ENCODE data around the gene GMIP. TPM values are rescaled to one million over a fixed set of nuclear protein-coding genes. Genes with fewer than 3 reads are reported as not detected.

GMIP gene
- total RNA-seq, 2 donors from 2014 or later: 16.5 to 18.7 TPM

GRCh38 chr19:19635313-19635702, 8.1 kb downstream of the GMIP start:
- Mint-ChIP-seq H3K4me1 (no peaks in the 10 kb centered on the region), H3K27ac (no peak overlapping the region), H3K4me3 (no peak overlapping the region), H3K36me3 (ENCODE audit: low read depth) (peaks cover 41% of the 10 kb centered on the region), H3K9me3 (no peaks in the 10 kb centered on the region), H3K27me3 (ENCODE audit: insufficient read depth) (no peaks in the 10 kb centered on the region)
- no peak overlapping the region for H3K27ac ChIP-seq (ENCODE audit: low read depth, low read length)
- no peak for DNase-seq
- H3K36me3 ChIP-seq (ENCODE audit: control insufficient read depth, insufficient read depth, low read length): peaks cover 33% of the 10 kb centered on the region
- WGBS, 2 experiments (ENCODE audit: insufficient coverage in 1 of 2, insufficient read length in 1 of 2): 96 to 97% methylated on average over 6 to 14 of the region's 14 CpGs
- no peaks in the 10 kb centered on the region for H3K27me3 ChIP-seq (ENCODE audit: control insufficient read depth, insufficient read depth, low read length, poor library complexity, severe bottlenecking)
- no peak for TF ChIP-seq CTCF (conservative IDR thresholded peaks at IDR 0.05)
- H3K4me3 ChIP-seq (ENCODE audit: low read length): no peak overlapping the region
- no peaks in the 10 kb centered on the region for H3K4me1 ChIP-seq (ENCODE audit: control insufficient read depth, insufficient read depth, low read length)
- no peaks in the 10 kb centered on the region for H3K9me3 ChIP-seq (ENCODE audit: control insufficient read depth, low read length)
- H3K9ac ChIP-seq (ENCODE audit: extremely low read depth, low read length, poor library complexity, severe bottlenecking): no peak overlapping the region

- 92 to 97% methylated on average over 30 to 36 of the region's 36 CpGs for WGBS, 2 experiments (ENCODE audit: insufficient coverage in 1 of 2, insufficient read length in 1 of 2)
- peaks cover 42% of the 10 kb centered on the region for H3K36me3 Mint-ChIP-seq (ENCODE audit: low read depth)
- H3K27ac Mint-ChIP-seq: no peak overlapping the region
- no peak overlapping the region for H3K27ac ChIP-seq (ENCODE audit: low read depth, low read length)
- H3K27me3 ChIP-seq (ENCODE audit: control insufficient read depth, insufficient read depth, low read length, poor library complexity, severe bottlenecking): no peaks in the 10 kb centered on the region
- no peaks in the 10 kb centered on the region for H3K4me1 ChIP-seq (ENCODE audit: control insufficient read depth, insufficient read depth, low read length)
- peaks cover 36% of the 10 kb centered on the region for H3K36me3 ChIP-seq (ENCODE audit: control insufficient read depth, insufficient read depth, low read length)
- no peak for TF ChIP-seq CTCF (conservative IDR thresholded peaks at IDR 0.05)
- H3K4me3 ChIP-seq (ENCODE audit: low read length): no peak overlapping the region
- no peaks in the 10 kb centered on the region for H3K9me3 ChIP-seq (ENCODE audit: control insufficient read depth, low read length)
- no peaks in the 10 kb centered on the region for H3K4me1 Mint-ChIP-seq
- DNase-seq: no peak
- H3K27me3 Mint-ChIP-seq (ENCODE audit: insufficient read depth): no peaks in the 10 kb centered on the region
- no peaks in the 10 kb centered on the region for H3K9me3 Mint-ChIP-seq
- H3K4me3 Mint-ChIP-seq: no peak overlapping the region
- H3K9ac ChIP-seq (ENCODE audit: extremely low read depth, low read length, poor library complexity, severe bottlenecking): no peak overlapping the region
Measured at GRCh38 chr19:19634516-19635312, 8.7 kb downstream of the GMIP start.

- H3K36me3 Mint-ChIP-seq (ENCODE audit: low read depth): peaks cover 42% of the 10 kb centered on the region
- Histone ChIP-seq H3K4me1 (ENCODE audit: control insufficient read depth, insufficient read depth, low read length) (no peaks in the 10 kb centered on the region), H3K27ac (ENCODE audit: low read depth, low read length) (no peak overlapping the region), H3K9me3 (ENCODE audit: control insufficient read depth, low read length) (no peaks in the 10 kb centered on the region), H3K27me3 (ENCODE audit: control insufficient read depth, insufficient read depth, low read length, poor library complexity, severe bottlenecking) (no peaks in the 10 kb centered on the region), H3K36me3 (ENCODE audit: control insufficient read depth, insufficient read depth, low read length) (peaks cover 36% of the 10 kb centered on the region), H3K9ac (ENCODE audit: extremely low read depth, low read length, poor library complexity, severe bottlenecking) (no peak overlapping the region), H3K4me3 (ENCODE audit: low read length) (no peak overlapping the region)
- H3K27ac Mint-ChIP-seq: no peak overlapping the region
- TF ChIP-seq CTCF (conservative IDR thresholded peaks at IDR 0.05): no peak
- no peaks in the 10 kb centered on the region for H3K9me3 Mint-ChIP-seq
- WGBS, 2 experiments (ENCODE audit: insufficient coverage in 1 of 2, insufficient read length in 1 of 2): 92 to 94% methylated on average over 13 to 22 of the region's 22 CpGs
- H3K4me3 Mint-ChIP-seq: no peak overlapping the region
- DNase-seq: no peak
- H3K4me1 Mint-ChIP-seq: peaks cover under 1% of the 10 kb centered on the region
- no peaks in the 10 kb centered on the region for H3K27me3 Mint-ChIP-seq (ENCODE audit: insufficient read depth)
Measured at GRCh38 chr19:19633711-19634515, 9.5 kb downstream of the GMIP start.
